DOHH2 (cell line): Measurements from ENCODE around the gene GIPC3.

Experiments
- H3F3A ChIP-seq: fragments of 200-600 bp; sonication (generic), shearing (Covaris generic); 2 replicates; pipeline ENCODE4 v1.6.0; 2016; ENCODE audit warnings: antibody characterized with exemption, mild to moderate bottlenecking; ENCODE audit not compliant: control insufficient read depth, insufficient read depth
- H3K27ac ChIP-seq: fragments of 200-600 bp; sonication (generic); 2 replicates; pipeline ENCODE4 v1.5.1; 2014; ENCODE audit warnings: low read depth, mild to moderate bottlenecking, low read length, moderate library complexity
- H3K27me3 ChIP-seq: fragments of 200-600 bp; sonication (generic); 2 replicates; pipeline ENCODE4 v1.6.1; 2014; ENCODE audit warnings: mild to moderate bottlenecking, low read length, mixed read lengths; ENCODE audit not compliant: control insufficient read depth
- H3K36me3 ChIP-seq: fragments of 200-600 bp; sonication (generic); 2 replicates; pipeline ENCODE4 v1.6.1; 2014; ENCODE audit warnings: mild to moderate bottlenecking, low read length, moderate library complexity, mixed read lengths; ENCODE audit not compliant: control insufficient read depth
- H3K4me1 ChIP-seq: fragments of 200-600 bp; sonication (generic); 2 replicates; pipeline ENCODE4 v1.6.1; 2014; ENCODE audit warnings: mild to moderate bottlenecking, low read length, mixed read lengths; ENCODE audit not compliant: control insufficient read depth
- H3K4me2 ChIP-seq: fragments of 200-600 bp; sonication (generic); 2 replicates; pipeline ENCODE4 v1.6.0; 2014; ENCODE audit warnings: mild to moderate bottlenecking, low read length, moderate library complexity
- H3K4me3 ChIP-seq: fragments of 200-600 bp; sonication (generic); 2 replicates; pipeline ENCODE4 v1.5.1; 2014; ENCODE audit warnings: mild to moderate bottlenecking, low read length, mixed read lengths
- H3K79me2 ChIP-seq: fragments of 200-600 bp; sonication (generic); 2 replicates; pipeline ENCODE4 v1.6.1; 2014; ENCODE audit warnings: mild to moderate bottlenecking, low read length, mixed read lengths; ENCODE audit not compliant: control insufficient read depth
- H3K9me2 ChIP-seq: fragments of 200-600 bp; sonication (generic); replicated peaks from 2 replicates; pipeline ENCODE4 v1.6.1; 2014; ENCODE audit warnings: mild to moderate bottlenecking, low read length, mixed read lengths; ENCODE audit not compliant: control insufficient read depth
- H3K9me3 ChIP-seq: fragments of 200-600 bp; sonication (generic); 2 replicates; pipeline ENCODE4 v1.6.1; 2014; ENCODE audit warnings: antibody characterized with exemption, low read length, mixed read lengths; ENCODE audit not compliant: control insufficient read depth, insufficient read depth
- H4K20me1 ChIP-seq: fragments of 200-600 bp; sonication (generic); 2 replicates; pipeline ENCODE4 v1.6.0; 2014; ENCODE audit warnings: low read depth, mild to moderate bottlenecking, antibody characterized with exemption, low read length, moderate library complexity; ENCODE audit not compliant: control insufficient read depth, insufficient read depth
- CTCF ChIP-seq: fragments of 200-600 bp; sonication (generic); IDR thresholded peaks from one replicate; pipeline ENCODE4 v1.5.1; 2014; ENCODE audit warnings: antibody characterized with exemption, mild to moderate bottlenecking, low read depth, low read length; ENCODE audit not compliant: poor library complexity, severe bottlenecking
- EZH2phosphoT487 ChIP-seq: fragments of 200-600 bp; sonication (generic); IDR thresholded peaks from 2 replicates; pipeline ENCODE4 v1.6.1; 2017; ENCODE audit warnings: borderline replicate concordance, mild to moderate bottlenecking, antibody characterized with exemption, low read length, moderate library complexity, mixed read lengths

Gene GIPC3

GRCh38 chr19:3603121-3603811 is 18.0 kb downstream of the GIPC3 start:
- H3K4me3 ChIP-seq = no peak overlapping the region
- no peak overlapping the region for H3K4me2 ChIP-seq
- peaks cover 36% of the 10 kb centered on the region for H3K4me1 ChIP-seq

GRCh38 chr19:3604227-3604986 is 19.1 kb downstream of the GIPC3 start:
- TF ChIP-seq CTCF = no peak
- Histone ChIP-seq H3K36me3 (no peaks in the 10 kb centered on the region; the same call in 1 of the 2 replicates), H3K27me3 (peaks cover 24% of the 10 kb centered on the region), H3K9me3 (no peaks in the 10 kb centered on the region), H3F3A (no peaks in the 10 kb centered on the region), H3K4me3 (peak overlapping the region; percentile 3; the same call in 1 of the 2 replicates), H3K79me2 (no peaks in the 10 kb centered on the region), H3K4me1 (peaks cover 45% of the 10 kb centered on the region), H4K20me1 (no peaks in the 10 kb centered on the region), H3K9me2 (no peaks in the 10 kb centered on the region), H3K4me2 (peak overlapping the region; percentile 39), H3K27ac (no peak overlapping the region)

More at GRCh38 chr19:3603121-3603811, 18.0 kb downstream of the GIPC3 start:
- Histone ChIP-seq H3K79me2 (no peaks in the 10 kb centered on the region), H3K27me3 (peaks cover 24% of the 10 kb centered on the region), H4K20me1 (no peaks in the 10 kb centered on the region), H3F3A (no peaks in the 10 kb centered on the region), H3K9me3 (no peaks in the 10 kb centered on the region), H3K9me2 (no peaks in the 10 kb centered on the region), H3K36me3 (no peaks in the 10 kb centered on the region), H3K27ac (no peak overlapping the region)
- TF ChIP-seq EZH2phosphoT487 (no peak), CTCF (no peak)

- H3K4me3 ChIP-seq = peak overlapping the region; percentile 3; the same call in 1 of the 2 replicates
- peaks cover 24% of the 10 kb centered on the region for H3K27me3 ChIP-seq
- H3K9me3 ChIP-seq = no peaks in the 10 kb centered on the region
- no peak overlapping the region for H3K27ac ChIP-seq
- peaks cover 3% of the 10 kb centered on the region; the same call in 1 of the 2 replicates for H3K36me3 ChIP-seq
- H3K4me2 ChIP-seq = peak overlapping the region; percentile 39
- H3K4me1 ChIP-seq = peaks cover 43% of the 10 kb centered on the region
- no peak for TF ChIP-seq EZH2phosphoT487
- TF ChIP-seq CTCF = no peak
- no peaks in the 10 kb centered on the region for H3K79me2 ChIP-seq
- H3F3A ChIP-seq = no peaks in the 10 kb centered on the region
- H3K9me2 ChIP-seq = no peaks in the 10 kb centered on the region
- no peaks in the 10 kb centered on the region for H4K20me1 ChIP-seq
Measured at GRCh38 chr19:3604987-3605343, 19.7 kb downstream of the GIPC3 start.
